T-helper 9 cell (primary cell): Measurements from ENCODE around the gene KIF24.
"Not testable (repeated sequence)": the region's sequence is repeated elsewhere in the genome, so short reads cannot be mapped to it uniquely, and the experiment has no call there.

Experiments
- DNase-seq: peaks from one replicate; pipeline ENCODE4 v3.0.0-alpha.2; 2020

Gene KIF24

GRCh38 chr9:34362614-34363214 is 33.6 kb upstream of the KIF24 start:
- DNase-seq = no peak

DNA sequence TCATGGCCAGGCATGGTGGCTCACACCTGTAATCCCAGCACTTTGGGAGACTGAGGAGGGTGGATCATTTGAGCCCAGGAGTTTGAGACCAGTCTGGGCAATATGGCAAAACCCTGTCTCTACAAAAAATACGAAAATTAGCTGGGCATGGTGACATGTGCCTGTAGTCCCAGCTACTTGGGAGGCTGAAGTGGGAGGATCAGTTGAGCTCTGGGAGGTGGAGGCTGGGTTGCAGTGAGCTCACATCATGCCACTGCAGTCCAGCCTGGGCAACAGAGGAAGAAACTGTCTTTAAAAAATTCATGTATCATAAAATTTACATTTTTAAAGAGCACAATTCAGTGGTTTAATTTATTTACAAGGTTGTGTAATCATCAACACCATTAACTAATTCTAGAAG is 23.9 kb upstream of the KIF24 start:
- DNase-seq = not testable (repeated sequence)

DNA sequence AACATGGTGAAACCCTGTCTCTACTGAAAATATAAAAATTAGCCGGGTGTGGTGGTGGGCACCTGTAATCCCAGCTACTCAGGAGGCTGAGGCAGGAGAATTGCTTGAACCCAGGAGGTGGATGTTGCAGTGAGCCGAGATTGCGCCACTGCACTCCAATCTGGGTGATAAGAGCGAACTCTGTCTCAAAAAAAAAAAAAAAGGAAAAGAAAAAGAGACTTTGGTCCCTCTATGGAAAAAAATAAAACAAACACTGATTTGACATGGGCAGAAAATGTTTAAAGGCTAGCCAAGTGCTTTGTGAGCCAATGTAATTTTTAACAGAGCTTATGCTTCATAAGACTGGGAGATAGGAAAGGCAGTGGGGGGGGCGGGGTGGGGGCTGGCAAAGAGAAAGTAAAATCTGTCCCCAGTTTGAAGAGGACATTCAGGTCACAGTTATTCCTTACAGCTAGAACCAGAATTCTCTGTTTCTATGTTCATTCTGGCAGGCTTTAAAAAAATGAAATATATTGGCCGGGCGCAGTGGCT is 23.1 kb upstream of the KIF24 start:
- DNase-seq = not testable (repeated sequence)

- no peak for DNase-seq
Observed at GRCh38 chr9:34349324-34349723, 20.3 kb upstream of the KIF24 start.

DNA sequence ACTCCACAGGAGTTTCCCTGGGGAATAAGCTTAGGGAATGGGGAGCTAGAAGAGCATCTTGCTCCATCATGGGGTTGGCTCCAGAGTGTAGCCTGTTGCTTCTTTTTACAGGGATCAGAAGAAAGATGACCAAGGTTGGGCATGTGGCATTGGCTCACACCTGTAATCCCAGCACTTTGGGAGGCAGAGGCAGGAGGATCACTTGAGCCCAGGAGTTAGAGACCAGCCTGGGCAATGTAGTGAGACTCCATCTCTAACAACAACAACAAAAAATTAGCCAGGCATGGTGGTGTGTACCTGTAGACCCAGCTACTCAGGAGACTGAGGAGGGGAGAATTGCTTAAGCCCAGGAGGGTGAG is 18.7 kb upstream of the KIF24 start:
- no peak for DNase-seq

GRCh38 chr9:34346873-34347799 is 18.1 kb upstream of the KIF24 start:
- no peak for DNase-seq

GRCh38 chr9:34343605-34344004 is 14.5 kb upstream of the KIF24 start:
- DNase-seq = no peak

GRCh38 chr9:34343090-34343489 is 14.0 kb upstream of the KIF24 start:
- DNase-seq = no peak

- no peak for DNase-seq
Observed at GRCh38 chr9:34341659-34342295, 12.7 kb upstream of the KIF24 start.

GRCh38 chr9:34338665-34339385 is 9.8 kb upstream of the KIF24 start:
- DNase-seq = no peak

GRCh38 chr9:34338079-34338478 is 9.0 kb upstream of the KIF24 start:
- DNase-seq = not testable (repeated sequence)

DNA sequence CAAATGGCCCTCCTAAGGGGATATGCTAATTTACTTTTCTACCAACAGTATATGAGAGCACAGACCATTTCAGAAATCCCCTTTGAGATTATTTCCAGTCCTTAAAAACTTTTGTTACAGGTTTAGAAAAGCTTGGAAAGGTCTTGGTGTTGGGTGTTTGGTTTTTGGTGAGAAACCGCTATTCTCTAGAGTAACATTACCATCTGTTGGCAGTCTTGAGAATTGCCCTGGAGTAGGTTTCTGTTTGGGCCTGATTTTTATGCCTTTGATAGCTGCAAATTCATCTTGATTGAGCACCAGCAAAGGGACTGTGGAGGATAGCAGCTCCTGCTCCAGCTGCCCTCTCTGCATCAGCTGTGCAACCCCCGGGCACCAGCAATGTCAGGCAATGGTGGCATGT is 8.3 kb upstream of the KIF24 start:
- no peak for DNase-seq

DNA sequence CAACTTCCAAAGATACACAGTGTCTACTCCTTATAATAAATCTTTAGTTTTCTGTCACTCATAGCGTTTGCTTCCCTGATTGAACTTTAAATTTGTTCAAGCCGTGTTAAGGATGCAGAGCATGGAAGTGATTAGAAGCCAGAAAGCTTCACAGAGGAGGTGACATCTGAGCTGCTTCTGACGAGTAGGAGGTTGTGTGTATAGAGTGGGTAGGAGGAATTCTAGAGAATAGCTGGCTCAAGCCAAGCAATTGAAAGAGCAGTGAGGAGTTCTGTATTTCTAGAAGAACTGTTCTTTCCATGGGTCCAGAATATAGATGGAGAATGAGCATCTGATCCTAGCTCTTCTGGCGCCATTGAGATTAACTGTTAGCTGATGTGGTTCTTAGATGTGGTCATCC is 6.3 kb upstream of the KIF24 start:
- DNase-seq = no peak

- no peak for DNase-seq
Observed at GRCh38 chr9:34334916-34335315, 5.8 kb upstream of the KIF24 start.

- no peak for DNase-seq
Observed at GRCh38 chr9:34334337-34334824, 5.3 kb upstream of the KIF24 start.

GRCh38 chr9:34333836-34334235 is 4.8 kb upstream of the KIF24 start:
- DNase-seq = no peak

- no peak for DNase-seq
Observed at GRCh38 chr9:34332076-34332964, 3.3 kb upstream of the KIF24 start.

DNA sequence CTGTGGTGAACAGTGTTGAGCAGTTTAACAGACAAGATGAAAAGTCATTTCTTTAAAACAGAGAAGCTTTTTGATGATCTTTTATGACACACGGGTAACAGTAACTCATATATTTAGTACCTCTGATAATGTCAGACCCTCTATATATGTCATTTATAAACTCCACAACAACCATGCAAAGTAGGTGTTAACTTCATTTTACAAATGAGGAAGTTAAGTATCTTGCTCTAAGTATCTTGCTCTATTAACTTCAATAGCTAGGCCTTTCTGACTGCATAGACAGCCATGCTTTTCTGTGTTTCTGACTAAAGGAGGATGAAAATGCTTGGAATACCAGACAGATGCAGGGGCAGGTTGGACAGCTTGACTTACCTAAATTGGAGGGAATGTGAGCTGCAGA is 2.1 kb upstream of the KIF24 start:
- no peak for DNase-seq

GRCh38 chr9:34328500-34328986 is 525 bp downstream of the KIF24 start:
- no peak for DNase-seq

DNA sequence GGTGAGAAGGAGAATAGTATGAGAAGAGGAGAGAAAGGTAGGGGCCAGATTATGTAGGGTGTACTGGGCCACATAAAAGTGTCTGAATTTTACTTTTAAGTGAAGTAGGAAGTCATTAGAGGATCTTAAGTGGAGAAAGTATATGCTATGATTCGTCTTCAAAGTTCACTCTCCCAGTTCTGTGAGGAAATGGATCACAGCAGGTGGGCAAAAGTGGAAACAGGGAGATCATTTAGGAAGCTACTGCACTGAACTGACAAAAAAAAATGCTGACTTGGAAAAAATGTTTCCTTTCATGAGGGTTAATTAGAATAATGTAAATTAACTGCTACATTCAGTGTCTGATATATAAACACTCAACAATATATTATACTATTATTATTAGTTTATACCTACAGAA is 2.4 kb downstream of the KIF24 start:
- DNase-seq = no peak

DNA sequence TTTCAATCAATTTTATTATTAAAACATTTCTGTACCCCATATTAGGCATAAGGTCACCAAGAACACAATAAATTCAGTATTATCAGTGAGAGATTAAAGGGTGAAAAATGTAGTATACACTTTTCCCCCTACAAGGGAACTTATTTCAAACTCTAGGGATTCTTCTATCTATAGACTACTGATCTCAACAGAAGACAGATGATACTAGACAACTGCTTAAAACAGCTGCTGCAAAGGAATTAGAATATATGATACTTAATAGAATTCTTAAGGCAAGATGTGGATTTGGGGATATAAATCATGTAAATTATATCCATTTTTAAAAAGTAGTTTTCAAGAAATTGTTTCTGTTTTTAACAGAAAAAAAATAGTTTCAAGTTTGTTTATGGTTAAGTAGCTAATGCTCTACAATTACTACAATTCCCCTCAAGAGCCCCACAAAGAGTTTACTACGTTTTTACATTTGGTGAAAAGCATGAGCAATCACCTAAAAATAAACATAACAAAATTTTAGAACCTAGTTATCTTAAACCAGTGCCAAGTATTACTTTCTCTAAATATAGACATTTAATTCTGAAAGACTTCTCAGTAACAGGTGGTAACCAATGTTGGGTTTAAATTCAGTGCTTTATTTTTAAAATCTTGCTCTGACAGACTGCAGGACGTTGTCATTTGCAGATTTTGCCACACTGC is 6.0 kb downstream of the KIF24 start:
- no peak for DNase-seq
